ENCODE data around the gene CGB7.
"Not testable (repeated sequence)": the region's sequence is repeated elsewhere in the genome, so short reads cannot be mapped to it uniquely, and the experiment has no call there.

Gene CGB7

GRCh38 chr19:49073514-49074378, 16.2 kb upstream of the CGB7 start:
- no peak for DNase-seq (ENCODE audit: low read depth in 1 of 2, low spot score in 1 of 2)

- DNase-seq (ENCODE audit: low read depth in 1 of 2, low spot score in 1 of 2), result no peak
Measured at GRCh38 chr19:49071860-49072547, 14.5 kb upstream of the CGB7 start.

- DNase-seq (ENCODE audit: low read depth in 1 of 2, low spot score in 1 of 2), result no peak
Measured at GRCh38 chr19:49070416-49070815, 12.9 kb upstream of the CGB7 start.

- no peak for DNase-seq (ENCODE audit: low read depth in 1 of 2, low spot score in 1 of 2)
Measured at GRCh38 chr19:49069026-49069425, 11.5 kb upstream of the CGB7 start.

GRCh38 chr19:49067554-49067953, 10.0 kb upstream of the CGB7 start:
- no peak for DNase-seq (ENCODE audit: low read depth in 1 of 2, low spot score in 1 of 2)

GRCh38 chr19:49065905-49066512, 8.5 kb upstream of the CGB7 start:
- DNase-seq (ENCODE audit: low read depth in 1 of 2, low spot score in 1 of 2), result no peak

GRCh38 chr19:49064768-49065611, 7.4 kb upstream of the CGB7 start, which contains the start of gene NTF4:
Gene NTF4 (minus strand): TSS chr19:49064818. CDS start chr19:49061997, 2,821 bp downstream.
- DNase-seq (ENCODE audit: low read depth in 1 of 2, low spot score in 1 of 2), result no peak

- no peak for DNase-seq (ENCODE audit: low read depth in 1 of 2, low spot score in 1 of 2)
Measured at GRCh38 chr19:49064029-49064629, 6.6 kb upstream of the CGB7 start.

- no peak for DNase-seq (ENCODE audit: low read depth in 1 of 2, low spot score in 1 of 2)
Measured at GRCh38 chr19:49061445-49061844, 3.9 kb upstream of the CGB7 start.

- DNase-seq (ENCODE audit: low read depth in 1 of 2, low spot score in 1 of 2), result no peak
Measured at GRCh38 chr19:49061000-49061399, 3.5 kb upstream of the CGB7 start.

GRCh38 chr19:49059053-49059452, 1.5 kb upstream of the CGB7 start:
- DNase-seq (ENCODE audit: low read depth in 1 of 2, low spot score in 1 of 2), result no peak

GRCh38 chr19:49058562-49058961, 1.0 kb upstream of the CGB7 start:
- no peak for DNase-seq (ENCODE audit: low read depth in 1 of 2, low spot score in 1 of 2)

GRCh38 chr19:49056902-49057596, 500 bp downstream of the CGB7 start:
- DNase-seq (ENCODE audit: low read depth in 1 of 2, low spot score in 1 of 2), result not testable (repeated sequence)

- peak; percentile 16 to 23 for DNase-seq (ENCODE audit: low read depth in 1 of 2, low spot score in 1 of 2)
Measured at GRCh38 chr19:49056101-49056901, 1.2 kb downstream of the CGB7 start.

- not testable (repeated sequence) for DNase-seq (ENCODE audit: low read depth in 1 of 2, low spot score in 1 of 2)
Measured at GRCh38 chr19:49050376-49051033, 7.0 kb downstream of the CGB7 start.

- DNase-seq (ENCODE audit: low read depth in 1 of 2, low spot score in 1 of 2), result not testable (repeated sequence)
Measured at GRCh38 chr19:49049834-49050233, 7.7 kb downstream of the CGB7 start.

GRCh38 chr19:49049011-49049410, 8.5 kb downstream of the CGB7 start, which contains the start of gene CGB8:
Gene CGB8 (minus strand): TSS chr19:49049111. CDS start chr19:49048739, 372 bp downstream.
- DNase-seq (ENCODE audit: low read depth in 1 of 2, low spot score in 1 of 2), result not testable (repeated sequence)

- not testable (repeated sequence) for DNase-seq (ENCODE audit: low read depth in 1 of 2, low spot score in 1 of 2)
Measured at GRCh38 chr19:49043548-49043947, 14.0 kb downstream of the CGB7 start, which contains the start of gene CGB5. Gene CGB5 (plus strand): TSS chr19:49043848. CDS start chr19:49044210, 362 bp downstream.
